SK-MEL-5 (cell line): ENCODE results near the gene CDH4. TPM values are rescaled to one million over a fixed set of nuclear protein-coding genes. Genes with fewer than 3 reads are reported as not detected.

Experiments
- DNase-seq: peaks from one replicate; pipeline ENCODE4 v3.0.0-alpha.2; 2016; ENCODE audit warnings: low read depth, low spot score
- in situ Hi-C: cut with HindIII; loops from 2 replicates; pipeline ENCODE4 v1.10.0; 2016; ENCODE audit warnings: low sequenced_read_pairs, high pct_unique_total_duplicates, low pct_unique_long_range_greater_than_20kb
- total RNA-seq: library from RNA; depleted of rRNA; stranded (reverse); fragments of >200 nt; shearing (Covaris generic); gene quantifications from 2 replicates; pipeline ENCODE4 v1.2.3, GENCODE V29; 2014

The CDH4 gene
- total RNA-seq, 1 experiment from 2014 or later, result not detected

DNA sequence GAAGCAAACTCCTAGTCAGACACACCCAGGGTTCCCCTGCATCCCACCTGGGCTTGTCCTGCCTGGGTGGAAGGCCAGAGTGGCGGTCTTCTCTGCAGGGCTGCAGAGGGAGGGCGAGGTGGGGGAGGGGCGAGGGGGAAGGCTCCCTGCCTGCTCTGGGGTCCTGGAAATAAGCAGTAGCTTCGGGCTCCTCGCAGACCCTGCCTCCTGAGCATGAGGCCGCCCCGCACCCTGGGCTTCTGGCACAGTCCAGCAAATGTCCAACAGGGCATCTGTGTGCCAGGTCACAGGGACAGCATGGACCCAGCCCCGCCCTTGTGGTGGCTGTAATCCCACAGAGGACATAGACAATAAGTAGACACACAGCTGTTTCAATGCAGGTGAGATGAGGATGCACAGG is 619.9 kb downstream of the CDH4 start:
- DNase-seq, result no peak
- in situ Hi-C loops, result no loop called here

DNA sequence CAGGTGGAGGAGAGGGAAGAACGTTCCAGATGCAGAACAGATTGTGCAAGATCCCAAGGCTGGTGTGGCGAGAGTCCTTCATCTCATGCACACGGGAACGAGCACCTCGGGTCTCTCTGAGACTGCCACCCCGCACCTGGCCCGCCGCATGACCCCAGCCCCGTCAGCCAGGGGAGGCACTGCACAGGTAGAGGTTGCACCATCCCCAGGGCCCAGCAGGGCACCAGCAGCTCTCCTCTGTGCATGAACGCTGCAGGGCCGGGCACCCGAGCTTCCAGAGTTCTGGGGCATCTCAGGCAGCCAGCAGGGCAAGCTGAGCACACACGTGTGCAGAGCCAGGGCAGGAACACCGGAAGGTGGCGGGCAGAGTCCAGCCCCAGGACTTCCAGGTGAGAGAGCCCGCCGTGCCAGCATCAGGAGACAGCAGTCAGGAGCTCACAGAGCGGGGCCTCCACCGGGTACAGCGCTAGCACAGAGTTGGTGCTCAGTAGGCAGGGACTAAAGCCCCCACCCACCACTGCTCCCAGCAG is 620.4 kb downstream of the CDH4 start:
- in situ Hi-C loops, result no loop called here
- DNase-seq, result no peak

DNA sequence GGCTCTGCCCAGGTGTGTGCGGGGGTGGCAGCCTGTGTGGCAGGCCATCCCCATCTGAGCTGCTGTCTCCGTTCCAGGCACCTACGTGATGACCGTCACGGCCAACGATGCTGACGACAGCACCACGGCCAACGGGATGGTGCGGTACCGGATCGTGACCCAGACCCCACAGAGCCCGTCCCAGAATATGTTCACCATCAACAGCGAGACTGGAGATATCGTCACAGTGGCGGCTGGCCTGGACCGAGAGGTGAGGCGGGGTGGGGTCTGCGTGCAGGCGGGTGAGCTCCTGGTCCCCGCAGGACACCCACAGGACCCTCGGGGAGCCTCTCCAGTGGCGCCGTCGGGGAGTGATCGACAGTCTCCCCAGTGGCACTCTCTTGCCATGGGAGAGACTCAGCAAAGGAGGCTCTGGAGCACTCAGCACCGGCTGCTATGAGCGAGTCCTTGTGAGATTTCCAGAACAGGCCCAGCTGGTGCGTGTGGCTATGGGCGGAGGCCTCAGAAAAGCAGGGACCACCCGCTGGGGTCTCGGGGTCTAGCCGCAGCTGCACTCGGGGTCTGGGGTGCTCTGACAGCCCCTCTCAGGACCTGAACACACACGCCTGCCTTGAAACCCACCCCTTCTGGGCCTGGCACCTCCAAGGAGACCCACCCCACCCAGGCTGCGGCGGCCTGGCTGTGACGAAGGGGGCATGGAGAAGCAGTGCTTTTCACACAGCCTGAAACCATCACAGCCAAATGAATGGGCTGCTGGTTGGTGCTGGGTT is 621.8 kb downstream of the CDH4 start:
- in situ Hi-C loops, result no loop called here
- DNase-seq, result no peak

DNA sequence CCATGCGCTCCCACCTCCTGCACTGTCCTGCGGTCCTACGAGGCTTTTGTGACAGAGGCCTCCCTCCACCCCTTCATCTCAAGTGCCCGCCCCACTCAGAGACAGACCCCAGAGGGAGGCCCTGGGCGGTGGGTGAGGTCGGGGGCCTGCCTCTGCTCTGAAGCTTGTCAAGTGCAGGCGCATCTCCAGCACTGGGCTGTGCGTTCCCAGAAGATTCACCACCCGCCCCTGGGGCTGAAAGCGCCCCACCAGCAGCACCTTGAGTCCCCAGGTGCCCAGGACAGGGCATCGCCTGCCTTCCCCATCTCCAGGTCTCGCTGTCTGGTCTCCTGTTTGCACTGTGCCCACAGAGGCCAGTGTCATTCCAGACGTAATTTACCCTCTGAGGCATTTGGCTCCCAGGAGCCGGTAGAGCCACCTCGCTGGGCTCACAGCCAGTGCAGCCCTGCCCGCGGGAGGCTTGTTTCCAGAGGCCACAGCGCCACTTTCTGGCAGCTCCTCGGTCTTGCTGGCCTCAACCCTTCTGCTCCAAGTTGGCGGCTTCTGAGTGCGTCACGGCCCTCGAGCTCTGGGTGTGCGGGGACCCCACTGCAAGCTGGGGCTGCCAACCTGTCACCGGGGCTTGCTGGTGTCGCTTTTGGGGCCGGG is 622.5 kb downstream of the CDH4 start:
- in situ Hi-C loops, result no loop called here
- DNase-seq, result peak; percentile 55

DNA sequence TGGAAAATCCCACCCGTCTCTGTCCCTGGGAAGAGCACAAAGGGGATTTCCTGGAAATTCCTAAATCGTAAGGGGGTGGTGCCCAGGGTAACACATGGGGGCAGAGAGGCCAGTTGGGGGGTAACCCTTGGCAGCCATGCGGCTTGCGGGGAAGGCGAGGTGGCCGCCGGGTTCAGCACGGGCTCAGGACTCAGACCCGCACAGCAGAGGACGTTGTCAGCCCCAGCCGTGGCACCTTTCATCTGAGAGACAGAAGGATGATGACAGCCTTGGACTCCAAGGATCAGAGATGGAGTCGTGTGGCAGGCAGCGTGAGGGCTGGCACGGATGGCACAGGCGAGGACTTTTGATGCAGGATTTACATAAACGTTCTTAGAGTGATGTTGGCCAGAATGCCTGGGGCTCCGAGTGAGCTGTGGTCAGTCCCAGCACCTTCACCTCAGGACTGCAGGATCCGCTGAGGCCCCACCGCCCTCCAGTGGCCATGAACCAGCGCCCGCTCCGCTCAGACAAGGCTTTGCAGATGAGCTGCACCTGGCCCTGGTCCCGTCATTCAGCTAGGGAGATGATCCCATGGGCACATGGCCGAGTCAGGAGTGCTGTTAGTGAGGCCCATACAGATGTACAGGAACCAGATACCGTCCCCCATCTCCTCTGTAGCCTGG is 623.3 kb downstream of the CDH4 start:
- in situ Hi-C loops, result no loop called here
- peak; percentile 10 for DNase-seq

DNA sequence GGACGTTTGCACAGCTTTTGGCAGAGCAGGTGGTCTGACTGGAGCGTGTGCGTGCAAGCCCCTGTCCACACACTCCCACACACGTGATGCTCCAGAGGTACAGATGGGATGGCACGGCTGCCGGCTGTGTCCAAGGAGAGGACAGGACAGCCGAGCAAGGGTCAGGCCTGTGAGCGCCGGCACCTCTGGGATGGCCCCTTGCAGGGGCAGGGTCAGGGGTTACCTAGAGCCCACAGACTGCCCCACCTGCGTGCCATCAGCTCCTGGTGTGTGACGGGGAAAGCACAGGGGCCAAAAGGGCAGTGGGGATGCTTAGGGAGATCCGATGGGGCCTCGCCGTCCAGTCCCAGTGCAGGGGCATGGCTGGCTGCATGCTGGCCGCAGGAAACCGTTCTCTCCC is 623.9 kb downstream of the CDH4 start:
- no peak for DNase-seq
- in situ Hi-C loops, result no loop called here

DNA sequence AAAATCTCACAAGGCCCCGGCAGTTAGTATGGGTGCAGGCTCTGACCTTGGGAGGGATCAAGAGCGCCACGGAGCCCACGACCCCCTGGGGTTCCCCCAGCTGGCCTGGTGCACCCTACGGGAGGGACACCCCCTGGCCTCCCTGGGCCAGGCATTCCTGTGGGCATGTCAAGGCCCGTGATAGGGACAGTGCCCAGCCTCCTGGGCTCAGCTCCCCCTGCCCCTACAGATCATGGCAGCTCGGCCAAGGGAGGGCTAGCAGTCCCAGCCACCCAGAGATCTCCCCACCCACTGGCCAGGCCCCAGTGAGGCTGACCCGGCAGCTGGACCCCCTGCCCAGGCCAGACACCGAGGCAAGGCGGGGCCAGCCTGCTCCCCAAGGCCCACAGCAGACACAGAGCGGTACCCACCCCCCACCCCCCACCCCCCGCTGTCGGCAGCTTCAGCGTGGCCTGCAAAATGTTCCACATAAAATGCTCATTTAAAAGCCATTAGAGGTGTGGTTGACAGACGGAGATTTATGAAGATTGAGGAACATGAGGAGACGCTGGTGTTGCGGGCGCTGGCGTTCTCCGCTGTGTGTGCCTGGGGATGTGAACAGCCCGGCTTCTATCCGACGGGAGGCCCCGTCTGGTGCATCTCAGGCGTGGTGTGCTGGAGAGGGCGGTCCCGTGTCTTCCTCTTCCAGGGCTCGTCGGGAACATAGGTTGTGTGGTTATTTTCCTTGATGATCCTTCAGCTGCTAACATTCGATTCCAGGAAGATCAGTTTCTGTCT is 625.1 kb downstream of the CDH4 start:
- in situ Hi-C loops, result no loop called here
- no peak for DNase-seq

DNA sequence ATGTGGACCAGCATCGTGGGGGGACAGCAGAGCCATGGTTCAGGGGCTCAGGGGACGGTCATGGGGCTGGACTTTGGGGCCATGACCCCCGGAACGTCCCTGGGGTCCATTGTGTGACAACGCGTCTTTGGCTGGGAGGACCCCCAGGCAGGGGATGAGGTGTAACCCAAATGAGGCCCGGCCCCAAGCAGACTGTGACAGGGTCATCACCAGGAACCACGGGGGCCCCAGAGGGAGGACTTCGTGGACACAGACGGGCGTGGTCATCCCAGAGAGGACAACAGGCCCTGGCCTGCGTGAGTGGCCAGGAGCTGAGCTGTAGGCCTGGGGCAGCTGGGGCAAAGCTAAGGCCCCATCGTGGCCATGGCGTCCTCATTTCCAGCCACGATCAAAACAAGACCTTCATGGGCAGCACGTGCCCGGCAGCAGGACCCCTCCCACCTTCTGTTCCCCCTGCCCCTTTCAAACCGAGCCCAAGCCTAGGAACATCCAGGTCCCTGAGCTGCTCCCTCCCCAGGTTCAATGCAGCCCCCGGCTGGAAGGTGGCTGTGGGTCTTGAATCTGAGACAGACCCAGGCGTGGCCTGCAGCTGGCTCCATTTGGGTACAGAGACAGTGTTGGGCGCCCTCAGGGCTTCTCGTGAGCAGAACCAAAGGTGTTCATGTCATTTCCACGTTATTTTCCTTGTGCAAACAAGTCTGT is 625.9 kb downstream of the CDH4 start:
- no peak for DNase-seq
- in situ Hi-C loops, result no loop called here

DNA sequence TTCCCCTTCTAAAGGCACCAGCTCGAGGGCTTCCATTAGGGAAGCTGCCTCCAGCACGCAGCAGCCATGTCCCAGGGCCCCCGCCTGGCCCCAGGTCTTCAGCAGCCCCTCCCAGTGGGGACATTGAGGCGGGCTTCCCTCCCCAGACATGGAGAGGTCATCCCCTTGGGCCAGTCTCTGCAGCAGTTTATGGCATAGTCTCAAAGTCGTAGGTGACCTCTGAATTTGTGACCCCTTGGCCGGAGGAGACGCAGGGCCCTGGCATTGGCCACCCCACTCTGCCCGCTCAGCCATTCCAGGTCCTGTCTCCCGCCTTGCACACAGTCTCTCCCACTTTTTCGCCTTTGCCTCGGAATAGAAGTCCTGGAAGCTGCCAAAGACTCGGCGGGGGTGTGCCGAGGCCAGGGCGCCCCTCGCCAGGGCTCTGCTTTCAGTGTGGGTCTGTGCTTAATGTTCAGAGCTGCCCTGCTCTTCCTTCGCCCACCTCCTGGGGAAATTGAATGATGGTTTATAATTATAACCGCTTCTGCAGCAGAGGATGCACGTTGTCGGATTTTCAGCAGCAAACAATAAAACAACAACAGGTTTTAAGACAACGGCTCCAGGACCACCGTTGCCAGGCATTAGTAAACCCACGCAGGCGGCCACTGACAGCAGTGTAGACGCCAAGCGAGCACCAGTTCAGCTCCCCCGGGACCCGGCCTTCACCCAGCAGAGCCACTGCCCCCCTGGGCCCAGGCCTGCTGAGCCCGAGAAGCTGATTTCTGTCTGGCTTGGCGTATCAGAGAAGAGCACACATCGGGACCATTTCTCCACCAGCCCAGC is 626.6 kb downstream of the CDH4 start:
- no peak for DNase-seq
- in situ Hi-C loops, result no loop called here

DNA sequence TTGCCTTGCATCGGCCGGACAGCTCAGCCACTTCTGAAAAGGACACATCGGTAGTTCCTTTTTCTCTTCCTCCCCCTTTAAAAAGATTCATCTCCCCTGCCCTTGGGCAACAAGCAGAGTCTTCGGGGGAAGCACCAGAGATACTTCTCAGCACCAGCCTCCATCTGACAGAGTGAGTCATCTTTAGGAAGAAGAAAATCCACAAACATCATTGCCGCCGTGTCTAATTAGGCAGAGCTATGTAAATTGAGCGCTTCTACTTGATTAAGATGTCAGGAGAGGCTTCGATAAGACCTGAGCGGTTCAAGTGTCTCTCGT is 627.2 kb downstream of the CDH4 start:
- no peak for DNase-seq
- in situ Hi-C loops, result no loop called here

DNA sequence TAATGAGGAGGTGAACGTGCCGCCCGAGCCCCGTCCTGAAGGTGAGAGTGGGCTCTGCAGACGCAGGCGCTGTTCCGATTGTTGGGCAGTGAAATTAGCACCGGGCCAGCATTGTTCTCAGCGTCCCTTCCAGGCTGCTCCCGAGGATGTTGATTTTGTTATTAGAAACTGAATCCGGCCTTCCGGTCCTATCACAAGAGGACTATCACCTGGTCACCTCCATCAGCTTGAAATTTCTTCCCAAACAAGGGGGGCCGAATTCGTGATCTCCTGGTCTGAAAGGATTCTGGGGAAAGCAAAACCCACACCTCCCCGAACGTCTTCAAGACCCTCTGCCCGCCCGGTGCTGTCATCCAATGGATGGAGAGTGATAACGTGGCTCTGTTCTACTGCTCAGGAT is 627.6 kb downstream of the CDH4 start:
- DNase-seq, result no peak
- in situ Hi-C loops, result no loop called here

DNA sequence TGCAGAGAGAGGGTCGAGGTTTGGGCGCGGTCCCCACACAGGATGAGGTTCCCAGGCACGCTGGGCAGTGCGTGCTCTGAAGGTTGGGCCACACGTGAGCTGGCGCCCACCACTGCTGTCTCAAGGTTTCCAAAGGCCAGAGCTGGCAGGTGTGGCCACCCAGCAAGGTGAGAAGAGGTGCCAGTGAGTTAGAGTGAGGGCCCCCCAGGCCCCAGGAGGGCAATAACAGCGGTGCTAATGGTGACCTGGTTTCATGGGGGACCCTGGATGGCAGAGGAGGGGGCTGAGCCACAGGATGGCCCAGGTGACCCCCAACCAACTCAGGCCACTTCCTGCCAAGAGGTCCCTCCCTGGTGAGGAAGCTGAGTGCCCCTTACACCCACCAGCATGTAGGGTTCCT is 628.6 kb downstream of the CDH4 start:
- DNase-seq, result no peak
- in situ Hi-C loops, result no loop called here

DNA sequence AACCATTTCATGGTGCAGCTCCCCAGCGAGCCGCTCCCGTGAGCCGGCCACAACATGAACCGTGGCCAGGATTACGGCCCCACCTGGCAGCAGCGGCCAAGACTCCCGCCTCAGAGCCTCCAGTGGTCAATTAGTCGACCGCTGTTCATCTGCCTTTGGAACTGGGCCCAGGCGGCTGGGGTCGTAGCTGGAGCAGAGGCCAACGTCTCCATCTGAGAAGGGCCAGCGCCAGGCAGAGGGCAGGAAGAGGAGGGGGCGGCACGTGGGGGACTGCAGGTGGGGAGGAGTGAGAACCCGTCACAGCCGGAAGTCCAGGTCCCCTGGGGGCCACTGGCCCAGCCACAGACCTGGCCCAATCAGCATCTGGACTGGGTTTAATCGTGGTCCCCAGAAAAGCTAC is 629.4 kb downstream of the CDH4 start:
- DNase-seq, result no peak
- in situ Hi-C loops, result no loop called here

DNA sequence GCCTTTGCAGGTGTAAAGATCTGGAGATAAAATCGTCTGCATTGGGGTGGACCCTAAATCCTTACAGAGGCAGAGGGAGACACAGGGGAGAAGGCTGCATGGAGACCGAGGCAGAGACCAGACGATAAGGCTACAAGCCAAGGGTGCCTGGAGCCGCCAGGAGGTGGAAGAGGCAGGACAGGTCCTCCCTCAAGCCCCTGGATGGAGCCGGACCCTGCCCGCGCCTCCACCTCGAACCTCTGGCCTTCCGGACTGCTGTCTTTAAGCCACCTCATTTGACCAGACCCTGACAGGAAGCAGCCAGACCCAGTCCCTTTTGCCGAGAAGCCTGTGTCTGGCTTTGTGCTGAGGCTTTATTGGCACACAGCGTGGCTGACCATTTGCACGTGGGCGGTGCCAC is 629.8 kb downstream of the CDH4 start:
- in situ Hi-C loops, result no loop called here
- DNase-seq, result no peak

DNA sequence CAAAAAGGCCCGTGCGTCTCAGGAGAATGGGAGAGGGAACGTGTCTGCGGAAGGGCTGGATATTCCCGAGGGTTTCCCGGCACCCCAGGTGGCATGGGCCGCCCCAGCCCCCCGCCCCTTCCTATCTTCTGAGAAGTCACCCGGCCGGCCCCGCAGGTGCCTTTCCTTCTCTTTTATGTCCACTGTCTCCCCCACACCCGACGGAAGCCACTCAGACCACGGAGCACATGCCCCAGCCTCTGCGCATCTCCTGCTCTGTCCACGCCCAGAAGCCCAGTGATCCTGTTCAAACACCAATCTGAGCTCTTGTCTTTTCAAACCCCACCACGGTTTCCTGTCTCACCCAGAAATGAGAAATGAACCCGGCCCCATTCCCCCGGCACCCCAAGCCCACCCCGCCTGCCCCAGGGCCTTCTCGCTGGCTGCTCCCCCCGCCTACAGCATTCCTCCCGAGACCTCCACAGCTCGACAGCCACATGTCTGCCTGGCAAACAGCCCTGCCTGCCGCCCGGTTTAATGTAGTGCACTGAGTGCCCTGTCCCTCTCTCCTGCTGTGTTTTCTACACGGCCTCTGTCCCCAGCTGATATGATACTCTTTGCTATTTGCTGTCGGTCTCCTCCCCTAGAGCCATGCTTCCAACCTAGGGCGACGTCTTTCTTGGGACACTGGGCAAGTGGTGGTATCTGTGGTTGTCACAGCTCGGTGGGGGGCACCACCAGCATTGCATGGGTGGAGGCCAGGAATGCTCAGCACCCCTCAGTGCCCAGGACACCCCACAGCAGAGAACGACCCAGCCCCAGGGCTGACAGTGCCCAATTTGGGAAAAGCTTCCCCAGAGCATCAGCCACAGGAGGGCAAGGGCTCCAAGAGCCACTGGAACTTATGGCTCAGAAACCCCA is 630.9 kb downstream of the CDH4 start:
- DNase-seq, result no peak
- in situ Hi-C loops, result no loop called here

DNA sequence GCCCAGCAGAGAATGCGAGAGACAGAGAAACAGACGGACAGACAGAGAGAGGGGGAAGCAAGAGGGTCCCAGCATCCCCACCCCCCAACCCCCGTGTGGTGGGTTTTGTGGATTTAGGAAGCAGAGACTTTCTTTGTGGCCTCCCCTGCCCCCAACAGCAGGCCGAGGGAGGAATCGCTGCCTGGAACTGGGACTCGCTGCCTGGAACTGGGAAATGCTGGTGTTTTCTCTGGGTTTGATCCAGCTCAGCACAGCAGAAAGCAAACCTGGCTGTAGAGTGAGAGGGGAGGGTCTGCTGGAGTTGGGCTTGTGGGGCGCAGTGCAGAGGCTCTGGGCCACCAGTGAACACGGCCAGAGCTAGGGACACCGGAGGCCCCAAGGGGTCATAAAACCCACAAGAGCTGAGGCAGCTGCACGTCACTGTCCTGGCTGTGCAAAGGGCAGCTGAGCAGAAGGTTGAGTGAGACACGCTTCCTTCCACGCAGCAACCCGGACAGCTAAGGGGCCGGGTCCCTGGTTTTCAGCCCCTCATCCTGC is 631.9 kb downstream of the CDH4 start:
- in situ Hi-C loops, result no loop called here

More for the DNA sequence above, 631.9 kb downstream of the CDH4 start:
- no peak for DNase-seq
